Panc1 (cell line): Measurements from ENCODE around the gene PRR13.

Source experiments
- CTCF ChIP-seq: fragments of 450-650 bp; IDR thresholded peaks from 2 replicates; pipeline ENCODE4 v1.5.1; 2017; ENCODE audit warnings: mild to moderate bottlenecking
- POLR2AphosphoS5 ChIP-seq: IDR thresholded peaks from 2 replicates; pipeline ENCODE4 v1.6.1; 2012; ENCODE audit warnings: mild to moderate bottlenecking, low read depth, low read length, moderate library complexity
- REST ChIP-seq, 2 experiments: IDR thresholded peaks; 2 replicates each; pipeline ENCODE4 v1.6.1; 2011 to 2012; ENCODE audit warnings: low read depth in 2 of 2, control low read depth in 1 of 2, low read length in 1 of 2, mild to moderate bottlenecking in 1 of 2, moderate library complexity in 1 of 2; ENCODE audit not compliant: insufficient read depth in 1 of 2
- SIN3A ChIP-seq: IDR thresholded peaks from 2 replicates; pipeline ENCODE4 v1.6.1; 2012; ENCODE audit warnings: low read depth, mild to moderate bottlenecking, low read length, moderate library complexity, borderline replicate concordance; ENCODE audit not compliant: insufficient read depth
- TCF7L2 ChIP-seq: IDR thresholded peaks from 2 replicates; pipeline ENCODE4 v1.6.1; 2011; ENCODE audit warnings: mild to moderate bottlenecking, low read depth, low read length, inconsistent platforms

- TF ChIP-seq CTCF (no peak), POLR2AphosphoS5 (peak; percentile 99), SIN3A (0 out of 2 replicates have a peak, but pooled peaks have one; percentile 8), REST (IDR thresholded peaks at IDR 0.05; ENCODE audit: insufficient read depth in 1 of 2, low read depth in 2 of 2, low read length in 1 of 2) (0 out of 4 replicates have a peak, but pooled peaks of 1 of the 2 experiments have one; percentile 13), TCF7L2 (no peak)
Measured at GRCh38 chr12:53441040-53441833, at the start of gene PRR13.
